BJ (cell line): ENCODE data around the gene CPSF4. TPM values are rescaled to one million over a fixed set of nuclear protein-coding genes. Genes with fewer than 3 reads are reported as not detected.
"Not testable (repeated sequence)": the region's sequence is repeated elsewhere in the genome, so short reads cannot be mapped to it uniquely, and the experiment has no call there.

Source experiments
- CTCF ChIA-PET: fragments of 350-600 bp; formaldehyde crosslinking; extraction: SDS; loops from one replicate; lab custom pipeline; 2021; ENCODE audit warnings: antibody characterized with exemption, inconsistent platforms; lab: Yijun Ruan, JAX
- POLR2A ChIA-PET: fragments of 300-600 bp; sonication (Branson Sonifier 250); formaldehyde crosslinking; extraction: SDS; loops from one replicate; lab custom pipeline; 2021; ENCODE audit warnings: antibody characterized with exemption; lab: Charles Lee
- DNase-seq: peaks from one replicate; pipeline ENCODE4 v3.0.0-alpha.2; 2011; ENCODE audit warnings: low read depth
- H3K27me3 ChIP-seq: 2 replicates; pipeline ENCODE4 v1.6.0; 2011; ENCODE audit warnings: low read length; ENCODE audit not compliant: control insufficient read depth, insufficient read depth
- H3K36me3 ChIP-seq: 2 replicates; pipeline ENCODE4 v1.5.1; 2011; ENCODE audit warnings: low read length; ENCODE audit not compliant: control insufficient read depth, insufficient read depth
- H3K4me3 ChIP-seq: 2 replicates; pipeline ENCODE4 v1.5.1; 2011; ENCODE audit warnings: low read depth, mild to moderate bottlenecking, control low read depth, low read length
- polyA plus RNA-seq: library from polyadenylated mRNA; depleted of rRNA; stranded (reverse); fragments of >200 nt; gene quantifications from 2 replicates; pipeline ENCODE4 v1.2.3, GENCODE V29; 2011
- TF ChIP-seq, protein P1 (sequence below): IDR thresholded peaks from 2 replicates; pipeline ENCODE4 v1.5.1; 2011; ENCODE audit warnings: low read depth, mild to moderate bottlenecking, control low read depth, inconsistent platforms, low read length, moderate library complexity; ENCODE audit not compliant: insufficient read depth

Gene CPSF4
- polyA plus RNA-seq, 1 experiment = 40.1 TPM

GRCh38 chr7:99422625-99423024 is 16.1 kb upstream of the CPSF4 start:
- H3K36me3 ChIP-seq = peaks cover 35% of the 10 kb centered on the region
- POLR2A ChIA-PET = no interaction called here
- TF ChIP-seq, protein P1, sequence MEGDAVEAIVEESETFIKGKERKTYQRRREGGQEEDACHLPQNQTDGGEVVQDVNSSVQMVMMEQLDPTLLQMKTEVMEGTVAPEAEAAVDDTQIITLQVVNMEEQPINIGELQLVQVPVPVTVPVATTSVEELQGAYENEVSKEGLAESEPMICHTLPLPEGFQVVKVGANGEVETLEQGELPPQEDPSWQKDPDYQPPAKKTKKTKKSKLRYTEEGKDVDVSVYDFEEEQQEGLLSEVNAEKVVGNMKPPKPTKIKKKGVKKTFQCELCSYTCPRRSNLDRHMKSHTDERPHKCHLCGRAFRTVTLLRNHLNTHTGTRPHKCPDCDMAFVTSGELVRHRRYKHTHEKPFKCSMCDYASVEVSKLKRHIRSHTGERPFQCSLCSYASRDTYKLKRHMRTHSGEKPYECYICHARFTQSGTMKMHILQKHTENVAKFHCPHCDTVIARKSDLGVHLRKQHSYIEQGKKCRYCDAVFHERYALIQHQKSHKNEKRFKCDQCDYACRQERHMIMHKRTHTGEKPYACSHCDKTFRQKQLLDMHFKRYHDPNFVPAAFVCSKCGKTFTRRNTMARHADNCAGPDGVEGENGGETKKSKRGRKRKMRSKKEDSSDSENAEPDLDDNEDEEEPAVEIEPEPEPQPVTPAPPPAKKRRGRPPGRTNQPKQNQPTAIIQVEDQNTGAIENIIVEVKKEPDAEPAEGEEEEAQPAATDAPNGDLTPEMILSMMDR = no peak
- no peak for DNase-seq
- CTCF ChIA-PET = no interaction called here
- H3K4me3 ChIP-seq = no peak overlapping the region
- no peaks in the 10 kb centered on the region for H3K27me3 ChIP-seq

GRCh38 chr7:99424932-99425730 is 13.6 kb upstream of the CPSF4 start:
- CTCF ChIA-PET = interaction anchor here (0.6 to 0.9 kb wide), 3 partner anchors 9 to 513 kb away, joined by 3 read pairs; no protein-coding TSS in a partner anchor
- POLR2A ChIA-PET = no interaction called here
- Histone ChIP-seq H3K36me3 (peaks cover 28% of the 10 kb centered on the region), H3K27me3 (no peaks in the 10 kb centered on the region), H3K4me3 (no peak overlapping the region)
- no peak for DNase-seq
- TF ChIP-seq, protein P1 = no peak

GRCh38 chr7:99428972-99429566 is 9.7 kb upstream of the CPSF4 start:
- TF ChIP-seq, protein P1 = no peak
- no peaks in the 10 kb centered on the region for H3K27me3 ChIP-seq
- H3K4me3 ChIP-seq = no peak overlapping the region
- peaks cover 23% of the 10 kb centered on the region for H3K36me3 ChIP-seq
- DNase-seq = no peak
- POLR2A ChIA-PET = no interaction called here
- CTCF ChIA-PET = no interaction called here

DNA sequence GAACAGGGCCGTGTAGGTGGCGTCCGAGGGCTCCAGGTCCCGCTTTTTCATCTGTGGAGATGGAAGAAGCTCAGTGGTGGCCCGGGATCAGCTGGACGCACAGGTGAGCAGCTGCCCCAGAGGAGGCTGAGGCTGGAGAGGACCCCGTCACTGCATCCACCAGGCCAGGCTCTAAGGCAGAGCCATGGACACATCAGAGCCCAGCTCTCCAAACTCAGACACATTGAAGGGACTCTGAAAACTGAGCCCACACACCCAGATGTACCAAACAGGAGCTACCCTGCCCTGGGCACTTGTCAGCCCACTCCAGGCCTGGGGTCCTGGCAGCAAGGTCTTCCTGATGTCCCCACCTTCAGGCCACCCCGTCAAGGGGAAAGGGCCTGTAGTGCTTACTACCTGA is 9.0 kb upstream of the CPSF4 start:
- peaks cover 20% of the 10 kb centered on the region for H3K36me3 ChIP-seq
- ChIA-PET CTCF (no interaction called here), POLR2A (no interaction called here)
- H3K27me3 ChIP-seq = no peaks in the 10 kb centered on the region
- DNase-seq = no peak
- H3K4me3 ChIP-seq = no peak overlapping the region
- TF ChIP-seq, protein P1 = no peak

DNA sequence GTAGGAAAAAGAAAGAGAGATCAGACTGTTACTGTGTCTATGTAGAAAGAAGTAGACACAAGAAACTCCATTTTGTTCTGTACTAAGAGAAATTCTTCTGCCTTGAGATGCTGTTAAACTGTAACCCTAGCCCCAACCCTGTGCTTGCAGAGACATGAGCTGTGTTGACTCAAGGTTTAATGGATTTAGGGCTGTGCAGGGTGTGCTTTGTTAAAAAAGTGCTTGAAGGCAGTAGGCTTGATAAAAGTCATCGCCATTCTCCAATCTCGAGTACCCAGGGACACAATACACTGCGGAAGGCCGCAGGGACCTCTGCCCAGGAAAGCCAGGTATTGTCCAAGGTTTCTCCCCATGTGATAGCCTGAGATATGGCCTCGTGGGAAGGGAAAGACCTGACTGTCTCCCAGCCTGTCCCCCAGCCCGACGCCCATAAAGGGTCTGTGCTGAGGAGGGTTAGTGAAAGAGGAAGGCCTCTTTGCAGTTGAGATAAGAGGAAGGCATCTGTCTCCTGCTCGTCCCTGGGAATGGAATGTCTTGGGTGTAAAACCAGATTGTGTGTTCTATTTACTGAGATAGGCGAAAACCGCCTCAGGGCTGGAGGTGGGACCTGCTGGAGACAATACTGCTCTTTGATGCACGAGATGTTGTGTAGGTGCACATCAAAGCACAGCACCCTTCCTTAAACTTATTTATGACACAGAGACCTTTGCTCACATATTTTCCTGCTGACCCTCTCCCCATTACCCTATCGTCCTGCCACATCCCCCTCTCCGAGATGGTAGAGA is 6.8 kb upstream of the CPSF4 start:
- not testable (repeated sequence) for DNase-seq

More for the DNA sequence above, 6.8 kb upstream of the CPSF4 start:
- POLR2A ChIA-PET, CTCF ChIA-PET, H3K4me3 ChIP-seq, H3K27me3 ChIP-seq: not testable (repeated sequence)
- H3K36me3 ChIP-seq = peaks cover 18% of the 10 kb centered on the region
